Middle frontal gyrus (tissue), 1 donor: Measurements from ENCODE around the gene HERPUD1.

Experiments
- DNase-seq: peaks from one replicate; pipeline ENCODE4 v3.0.0-alpha.2; 2015; ENCODE audit warnings: low spot score; ENCODE audit errors: extremely low spot score

The HERPUD1 gene

GRCh38 chr16:56910654-56911539 lies 21.0 kb upstream of the HERPUD1 start:
- DNase-seq = no peak

- no peak for DNase-seq
Measured at GRCh38 chr16:56911771-56912571, 20.0 kb upstream of the HERPUD1 start.

- no peak for DNase-seq
Measured at GRCh38 chr16:56912746-56913708, 18.9 kb upstream of the HERPUD1 start.

GRCh38 chr16:56914896-56915295 lies 17.0 kb upstream of the HERPUD1 start:
- DNase-seq = no peak

GRCh38 chr16:56915336-56916119 lies 16.4 kb upstream of the HERPUD1 start:
- no peak for DNase-seq

- DNase-seq = no peak
Measured at GRCh38 chr16:56916571-56917403, 15.2 kb upstream of the HERPUD1 start.

- no peak for DNase-seq
Measured at GRCh38 chr16:56918467-56919012, 13.4 kb upstream of the HERPUD1 start.

GRCh38 chr16:56919099-56919800 lies 12.7 kb upstream of the HERPUD1 start:
- no peak for DNase-seq

GRCh38 chr16:56921571-56921970 lies 10.4 kb upstream of the HERPUD1 start:
- DNase-seq = no peak

- no peak for DNase-seq
Measured at GRCh38 chr16:56923481-56924091, 8.4 kb upstream of the HERPUD1 start.

- no peak for DNase-seq
Measured at GRCh38 chr16:56927471-56927870, 4.5 kb upstream of the HERPUD1 start.

- no peak for DNase-seq
Measured at GRCh38 chr16:56929639-56930038, 2.3 kb upstream of the HERPUD1 start.

GRCh38 chr16:56930486-56931270 lies 1.3 kb upstream of the HERPUD1 start:
- no peak for DNase-seq

GRCh38 chr16:56931271-56931891 lies 561 bp upstream of the HERPUD1 start:
- no peak for DNase-seq

GRCh38 chr16:56932721-56933619 lies 1.0 kb downstream of the HERPUD1 start:
- DNase-seq = no peak
